ENCODE results near the gene MEF2A.
"Not testable (repeated sequence)": the region's sequence is repeated elsewhere in the genome, so short reads cannot be mapped to it uniquely, and the experiment has no call there.

DNA sequence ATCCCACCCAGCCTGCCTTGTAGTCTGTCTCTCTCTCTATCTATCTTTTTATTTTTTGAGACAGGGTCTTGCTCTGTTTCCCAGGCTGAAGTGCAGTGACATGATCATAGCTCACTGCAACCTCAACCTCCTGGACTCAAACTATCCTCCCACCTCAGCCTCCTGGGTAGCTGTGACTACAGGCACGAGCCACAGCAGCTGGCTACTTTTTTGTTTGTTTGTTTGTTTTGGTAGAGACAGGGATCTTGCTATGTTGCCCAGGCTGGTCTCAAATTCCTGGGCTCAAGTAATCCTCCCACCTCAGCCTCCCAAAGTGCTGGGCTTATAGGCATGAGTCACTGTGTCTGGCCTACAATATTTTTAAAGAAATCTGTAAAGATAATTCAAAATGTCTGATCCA is 46.4 kb upstream of the MEF2A start:
- TF ChIP-seq, protein P1, sequence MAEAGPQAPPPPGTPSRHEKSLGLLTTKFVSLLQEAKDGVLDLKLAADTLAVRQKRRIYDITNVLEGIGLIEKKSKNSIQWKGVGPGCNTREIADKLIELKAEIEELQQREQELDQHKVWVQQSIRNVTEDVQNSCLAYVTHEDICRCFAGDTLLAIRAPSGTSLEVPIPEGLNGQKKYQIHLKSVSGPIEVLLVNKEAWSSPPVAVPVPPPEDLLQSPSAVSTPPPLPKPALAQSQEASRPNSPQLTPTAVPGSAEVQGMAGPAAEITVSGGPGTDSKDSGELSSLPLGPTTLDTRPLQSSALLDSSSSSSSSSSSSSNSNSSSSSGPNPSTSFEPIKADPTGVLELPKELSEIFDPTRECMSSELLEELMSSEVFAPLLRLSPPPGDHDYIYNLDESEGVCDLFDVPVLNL (IDR thresholded peaks at IDR 0.05; ENCODE audit: low read depth, low read length): not testable (repeated sequence)
- TF ChIP-seq, protein P2, sequence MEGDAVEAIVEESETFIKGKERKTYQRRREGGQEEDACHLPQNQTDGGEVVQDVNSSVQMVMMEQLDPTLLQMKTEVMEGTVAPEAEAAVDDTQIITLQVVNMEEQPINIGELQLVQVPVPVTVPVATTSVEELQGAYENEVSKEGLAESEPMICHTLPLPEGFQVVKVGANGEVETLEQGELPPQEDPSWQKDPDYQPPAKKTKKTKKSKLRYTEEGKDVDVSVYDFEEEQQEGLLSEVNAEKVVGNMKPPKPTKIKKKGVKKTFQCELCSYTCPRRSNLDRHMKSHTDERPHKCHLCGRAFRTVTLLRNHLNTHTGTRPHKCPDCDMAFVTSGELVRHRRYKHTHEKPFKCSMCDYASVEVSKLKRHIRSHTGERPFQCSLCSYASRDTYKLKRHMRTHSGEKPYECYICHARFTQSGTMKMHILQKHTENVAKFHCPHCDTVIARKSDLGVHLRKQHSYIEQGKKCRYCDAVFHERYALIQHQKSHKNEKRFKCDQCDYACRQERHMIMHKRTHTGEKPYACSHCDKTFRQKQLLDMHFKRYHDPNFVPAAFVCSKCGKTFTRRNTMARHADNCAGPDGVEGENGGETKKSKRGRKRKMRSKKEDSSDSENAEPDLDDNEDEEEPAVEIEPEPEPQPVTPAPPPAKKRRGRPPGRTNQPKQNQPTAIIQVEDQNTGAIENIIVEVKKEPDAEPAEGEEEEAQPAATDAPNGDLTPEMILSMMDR (IDR thresholded peaks at IDR 0.05 in 2 of 3, conservative IDR thresholded peaks at IDR 0.05 in 1 of 3; ENCODE audit: control insufficient read depth in 2 of 3, extremely low read depth in 1 of 3, insufficient read depth in 1 of 3, low read depth in 3 of 3, low read length in 3 of 3): not testable (repeated sequence)
- TF ChIP-seq ASH2L (IDR thresholded peaks at IDR 0.05; ENCODE audit: borderline replicate concordance, low read depth); CBX3 (IDR thresholded peaks at IDR 0.05; ENCODE audit: borderline replicate concordance, low read depth); JUND (IDR thresholded peaks at IDR 0.05; ENCODE audit: low read depth, low read length); POLR2A (IDR thresholded peaks at IDR 0.05; ENCODE audit: low read depth, low read length); EZH2 (IDR thresholded peaks at IDR 0.05; ENCODE audit: borderline replicate concordance, control insufficient read depth, low read depth, low read length): not testable (repeated sequence)
- TF ChIP-seq, protein P3, sequence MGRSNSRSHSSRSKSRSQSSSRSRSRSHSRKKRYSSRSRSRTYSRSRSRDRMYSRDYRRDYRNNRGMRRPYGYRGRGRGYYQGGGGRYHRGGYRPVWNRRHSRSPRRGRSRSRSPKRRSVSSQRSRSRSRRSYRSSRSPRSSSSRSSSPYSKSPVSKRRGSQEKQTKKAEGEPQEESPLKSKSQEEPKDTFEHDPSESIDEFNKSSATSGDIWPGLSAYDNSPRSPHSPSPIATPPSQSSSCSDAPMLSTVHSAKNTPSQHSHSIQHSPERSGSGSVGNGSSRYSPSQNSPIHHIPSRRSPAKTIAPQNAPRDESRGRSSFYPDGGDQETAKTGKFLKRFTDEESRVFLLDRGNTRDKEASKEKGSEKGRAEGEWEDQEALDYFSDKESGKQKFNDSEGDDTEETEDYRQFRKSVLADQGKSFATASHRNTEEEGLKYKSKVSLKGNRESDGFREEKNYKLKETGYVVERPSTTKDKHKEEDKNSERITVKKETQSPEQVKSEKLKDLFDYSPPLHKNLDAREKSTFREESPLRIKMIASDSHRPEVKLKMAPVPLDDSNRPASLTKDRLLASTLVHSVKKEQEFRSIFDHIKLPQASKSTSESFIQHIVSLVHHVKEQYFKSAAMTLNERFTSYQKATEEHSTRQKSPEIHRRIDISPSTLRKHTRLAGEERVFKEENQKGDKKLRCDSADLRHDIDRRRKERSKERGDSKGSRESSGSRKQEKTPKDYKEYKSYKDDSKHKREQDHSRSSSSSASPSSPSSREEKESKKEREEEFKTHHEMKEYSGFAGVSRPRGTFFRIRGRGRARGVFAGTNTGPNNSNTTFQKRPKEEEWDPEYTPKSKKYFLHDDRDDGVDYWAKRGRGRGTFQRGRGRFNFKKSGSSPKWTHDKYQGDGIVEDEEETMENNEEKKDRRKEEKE (IDR thresholded peaks at IDR 0.05): not testable (repeated sequence)
